GM12873 (cell line): Measurements from ENCODE around the gene ARHGAP42.

Experiments used
- CTCF ChIP-seq: IDR thresholded peaks from 2 replicates; pipeline ENCODE4 v1.5.1; 2012; ENCODE audit warnings: low read depth, mild to moderate bottlenecking, moderate library complexity, low read length, control low read depth; ENCODE audit not compliant: insufficient read depth; ENCODE audit errors: missing control alignments

ARHGAP42 gene

GRCh38 chr11:100817620-100818019 is 130.5 kb downstream of the ARHGAP42 start:
- TF ChIP-seq CTCF: no peak

GRCh38 chr11:100820621-100821020 is 133.5 kb downstream of the ARHGAP42 start:
- no peak for TF ChIP-seq CTCF

- no peak for TF ChIP-seq CTCF
Observed at GRCh38 chr11:100821198-100821597, 134.1 kb downstream of the ARHGAP42 start.

GRCh38 chr11:100823360-100823759 is 136.3 kb downstream of the ARHGAP42 start:
- TF ChIP-seq CTCF: no peak

DNA sequence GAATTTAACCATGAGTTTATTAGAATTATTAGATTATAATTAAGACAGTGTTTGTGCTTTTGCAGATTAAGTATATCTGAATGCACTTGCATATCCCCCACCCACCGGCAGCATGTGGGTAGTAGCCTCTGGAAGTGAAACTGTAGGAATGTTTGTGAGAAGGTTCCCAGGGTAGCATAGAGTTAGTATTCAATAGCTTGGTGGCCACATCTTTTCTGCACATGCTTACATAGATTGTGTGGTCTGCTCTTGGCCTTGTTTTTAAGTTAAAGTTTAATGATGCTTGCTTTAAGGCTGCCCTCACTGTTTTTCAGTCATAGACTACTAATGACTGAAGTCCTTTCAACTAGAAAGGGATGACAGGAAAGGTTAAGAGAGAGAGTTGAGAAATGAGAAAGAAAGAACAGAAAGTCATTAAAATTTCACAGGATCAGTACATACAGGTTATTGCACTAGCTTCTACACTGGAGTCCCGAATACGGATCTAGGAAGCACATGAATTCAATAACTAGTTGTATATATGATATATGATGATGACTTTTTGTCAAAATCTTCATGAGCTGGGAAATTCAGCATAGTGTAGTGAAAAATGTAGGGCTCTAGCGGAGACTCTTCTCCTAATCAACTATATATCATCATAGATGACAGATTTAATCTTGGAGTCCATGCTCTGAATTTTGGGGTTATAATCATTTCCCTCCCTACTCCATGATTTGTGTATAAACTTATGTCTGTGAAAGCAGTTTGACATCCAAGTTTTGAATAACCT is 137.1 kb downstream of the ARHGAP42 start:
- no peak for TF ChIP-seq CTCF

- no peak for TF ChIP-seq CTCF
Observed at GRCh38 chr11:100825626-100826025, 138.5 kb downstream of the ARHGAP42 start.

GRCh38 chr11:100827934-100828661 is 141.0 kb downstream of the ARHGAP42 start:
- peak; percentile 39 for TF ChIP-seq CTCF
